DMS 273 (cell line): ENCODE results near the gene PUS3.

Experiments used
- DNase-seq: peaks from one replicate; lab custom pipeline; 2025; ENCODE audit not compliant: unreplicated experiment; lab: John Stamatoyannopoulos, UW

Gene PUS3

DNA sequence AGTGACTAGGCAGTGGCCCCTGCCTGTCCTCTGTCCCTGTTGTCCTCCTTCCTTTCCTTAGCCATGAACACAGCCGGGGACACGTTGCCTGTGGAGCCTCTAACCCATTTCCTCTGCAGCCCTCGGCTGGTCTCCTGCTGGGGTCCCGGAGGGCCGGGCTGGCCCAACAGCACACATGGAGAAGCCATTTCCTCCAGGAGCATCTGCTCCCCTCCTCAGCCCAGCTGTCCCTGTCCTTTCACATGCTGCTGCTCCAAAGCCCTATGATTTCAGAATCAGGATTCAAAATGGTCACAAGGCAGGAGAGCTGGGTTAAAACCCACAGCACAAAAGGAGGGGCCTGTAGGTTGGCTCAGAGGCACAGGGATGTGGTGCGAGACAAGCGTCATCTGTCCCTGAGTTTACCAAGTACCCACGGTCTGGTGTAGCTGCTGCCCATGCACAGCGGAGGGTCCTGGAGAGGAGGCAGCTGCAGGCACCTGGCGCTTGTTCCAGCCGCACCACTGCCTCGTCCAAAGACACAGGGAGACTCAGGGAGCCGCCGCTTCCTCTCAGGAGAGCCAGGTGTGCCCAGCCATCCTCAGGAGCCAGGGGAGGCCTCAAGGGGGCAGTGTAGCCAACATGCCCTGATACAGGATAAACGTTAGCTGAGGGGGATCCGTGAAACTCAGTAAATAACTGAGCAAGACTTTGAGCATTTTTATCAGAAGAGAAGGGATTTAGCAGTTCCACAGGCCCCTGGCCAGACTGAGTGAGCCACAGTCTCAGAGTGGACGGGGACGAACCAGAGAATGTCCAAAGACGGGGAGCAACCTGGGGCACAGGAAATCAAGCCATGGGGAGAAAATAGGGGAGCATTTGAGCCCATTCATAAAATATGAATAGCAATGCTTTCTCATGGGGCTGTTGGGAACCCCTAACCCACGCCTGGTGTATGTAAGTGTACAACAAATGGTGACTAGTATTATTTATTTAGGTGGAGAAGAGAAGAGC, 38.9 kb upstream of the PUS3 start:
- peak; percentile 81 for DNase-seq

DNA sequence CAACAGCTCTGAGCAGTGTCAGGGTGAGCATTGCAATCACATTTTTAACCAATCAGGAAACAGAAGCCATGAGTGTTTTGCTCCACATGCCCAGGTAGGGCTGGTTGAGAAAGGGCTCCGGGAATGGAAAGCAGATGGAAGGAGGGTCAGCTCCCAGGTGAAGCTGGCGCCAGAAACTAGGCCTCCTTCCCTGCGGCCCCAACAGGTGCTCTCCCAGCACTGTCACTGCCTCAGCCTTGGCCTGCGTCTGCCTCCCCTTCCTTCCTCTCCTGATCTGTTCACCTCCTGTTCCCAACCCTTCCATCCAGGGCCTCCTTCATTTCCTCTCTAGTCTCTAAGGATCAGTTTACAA, 38.2 kb upstream of the PUS3 start:
- DNase-seq = no peak

DNA sequence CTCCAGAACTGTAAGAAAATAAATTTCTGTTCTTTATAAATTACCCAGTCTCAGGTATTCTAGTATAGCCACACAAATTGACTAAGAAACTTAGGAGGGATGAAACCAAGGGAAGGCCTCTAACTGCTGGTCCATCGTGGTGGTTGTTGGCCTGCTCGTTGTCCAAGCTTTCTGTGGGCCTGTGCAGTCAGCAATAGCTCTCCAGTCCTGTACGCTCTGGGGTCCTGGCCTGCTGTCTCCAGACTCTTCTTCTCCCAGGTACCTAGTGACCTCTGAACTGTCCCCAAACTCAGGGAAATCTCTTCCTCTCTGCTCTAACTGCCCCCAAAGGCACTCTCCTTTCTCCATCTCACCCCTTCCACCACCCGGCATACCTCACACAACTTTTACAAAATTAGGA, 37.1 kb upstream of the PUS3 start:
- no peak for DNase-seq

DNA sequence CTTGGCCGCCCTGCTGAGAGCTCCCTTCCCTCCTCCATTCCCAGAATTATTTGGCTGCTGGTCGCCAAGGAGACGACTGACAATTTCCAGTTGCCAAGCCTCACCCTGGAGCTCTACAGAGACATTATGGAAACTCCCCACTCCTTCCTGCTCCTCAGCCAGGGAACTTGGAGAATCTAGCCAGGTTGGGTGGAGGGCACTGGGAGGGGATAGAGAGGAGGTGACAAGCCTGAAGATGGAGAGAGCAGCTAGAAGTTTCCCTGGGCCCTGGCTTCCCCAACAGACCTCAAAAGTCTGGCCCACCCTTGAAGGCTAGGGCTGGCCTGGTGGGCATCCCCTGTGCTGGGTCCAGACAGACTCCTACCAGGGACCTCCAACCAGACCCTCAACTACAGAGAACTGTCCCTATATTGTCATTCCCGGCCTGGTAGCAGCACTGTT, 36.1 kb upstream of the PUS3 start:
- peak; percentile 20 for DNase-seq

DNA sequence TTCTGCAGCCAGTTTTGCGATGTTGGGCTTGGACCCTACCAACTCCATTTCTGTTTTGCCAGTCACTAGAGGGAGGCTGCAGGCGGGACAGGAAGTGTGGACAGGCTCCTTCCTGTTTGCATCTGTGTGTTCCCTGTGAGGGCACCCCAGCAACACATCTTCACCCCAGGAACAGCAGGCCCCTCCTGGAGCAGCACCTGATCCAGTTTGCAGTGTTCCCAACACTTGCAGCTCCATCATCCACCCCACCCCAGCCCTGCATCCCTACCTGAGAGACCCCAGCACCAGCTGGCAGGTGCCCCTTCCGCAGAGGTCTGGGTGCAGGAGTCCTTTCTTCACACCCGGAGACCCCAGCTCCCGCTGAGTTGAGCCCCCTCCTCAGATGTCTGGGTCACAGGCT, 35.4 kb upstream of the PUS3 start:
- no peak for DNase-seq

DNA sequence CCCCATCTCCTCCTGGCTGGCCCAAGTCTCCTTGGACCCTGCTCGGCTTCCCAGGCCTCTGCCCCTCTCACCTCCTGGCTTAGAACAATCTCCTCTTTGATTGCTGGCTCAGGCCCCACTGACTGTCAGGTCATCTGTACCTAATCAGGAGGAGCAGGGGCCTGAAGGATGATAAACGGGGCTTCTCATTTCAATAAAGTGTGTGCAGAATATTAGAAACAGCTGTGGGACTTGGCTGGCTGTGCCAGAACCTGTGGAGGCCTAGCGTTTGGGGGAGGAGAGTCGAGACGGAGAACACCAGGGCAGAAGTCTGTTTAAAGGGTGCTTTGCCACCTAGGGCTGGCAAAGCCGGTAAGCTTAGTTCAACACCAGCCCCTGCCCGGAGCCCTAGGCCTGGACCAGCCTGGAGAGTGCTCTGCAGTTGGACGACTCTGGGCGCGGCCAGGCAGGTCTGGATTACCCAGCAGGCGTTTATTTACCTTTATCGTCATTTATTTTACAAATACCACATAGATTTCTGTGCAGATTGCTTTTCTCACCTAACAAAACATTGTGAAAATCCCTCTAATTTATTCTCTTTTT, 32.7 kb upstream of the PUS3 start:
- DNase-seq = peak; percentile 18

DNA sequence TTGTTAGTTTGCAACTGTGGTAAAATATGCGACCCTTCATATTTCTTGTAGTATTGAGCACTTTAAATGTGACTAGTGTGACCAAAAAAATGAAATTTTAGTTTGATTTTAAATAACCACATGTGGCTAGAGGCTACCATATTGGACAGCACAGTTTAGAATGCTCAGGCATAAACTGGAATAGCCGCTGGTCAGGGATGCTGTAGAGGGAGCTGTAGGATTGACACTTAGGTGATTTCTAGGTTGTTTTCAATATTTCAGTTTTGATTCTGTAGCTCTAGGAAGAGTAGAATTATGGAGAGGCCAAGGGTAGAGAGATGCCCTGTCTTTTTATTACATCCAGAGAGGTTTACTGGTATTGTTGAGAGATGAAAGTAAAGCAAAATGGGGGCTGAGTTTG, 32.0 kb upstream of the PUS3 start:
- DNase-seq = no peak

DNA sequence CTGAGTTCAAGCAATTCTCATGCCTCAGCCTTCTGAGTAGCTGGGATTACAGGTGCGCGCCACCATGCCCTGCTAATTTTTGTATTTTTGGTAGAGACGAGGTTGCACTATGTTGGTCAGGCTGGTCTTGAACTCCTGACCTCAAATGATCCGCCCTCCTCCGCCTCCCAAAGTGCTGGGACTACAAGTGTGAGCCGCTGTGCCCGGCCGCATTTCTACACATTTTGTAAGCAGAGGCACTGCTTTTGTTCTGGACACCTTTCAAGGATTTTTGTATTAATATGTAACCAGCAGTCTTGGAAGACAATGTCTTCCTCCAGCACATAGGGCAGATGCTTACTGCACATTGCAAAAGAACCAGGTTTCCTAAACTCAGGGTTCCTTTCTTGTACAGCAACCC, 31.5 kb upstream of the PUS3 start:
- DNase-seq = no peak

DNA sequence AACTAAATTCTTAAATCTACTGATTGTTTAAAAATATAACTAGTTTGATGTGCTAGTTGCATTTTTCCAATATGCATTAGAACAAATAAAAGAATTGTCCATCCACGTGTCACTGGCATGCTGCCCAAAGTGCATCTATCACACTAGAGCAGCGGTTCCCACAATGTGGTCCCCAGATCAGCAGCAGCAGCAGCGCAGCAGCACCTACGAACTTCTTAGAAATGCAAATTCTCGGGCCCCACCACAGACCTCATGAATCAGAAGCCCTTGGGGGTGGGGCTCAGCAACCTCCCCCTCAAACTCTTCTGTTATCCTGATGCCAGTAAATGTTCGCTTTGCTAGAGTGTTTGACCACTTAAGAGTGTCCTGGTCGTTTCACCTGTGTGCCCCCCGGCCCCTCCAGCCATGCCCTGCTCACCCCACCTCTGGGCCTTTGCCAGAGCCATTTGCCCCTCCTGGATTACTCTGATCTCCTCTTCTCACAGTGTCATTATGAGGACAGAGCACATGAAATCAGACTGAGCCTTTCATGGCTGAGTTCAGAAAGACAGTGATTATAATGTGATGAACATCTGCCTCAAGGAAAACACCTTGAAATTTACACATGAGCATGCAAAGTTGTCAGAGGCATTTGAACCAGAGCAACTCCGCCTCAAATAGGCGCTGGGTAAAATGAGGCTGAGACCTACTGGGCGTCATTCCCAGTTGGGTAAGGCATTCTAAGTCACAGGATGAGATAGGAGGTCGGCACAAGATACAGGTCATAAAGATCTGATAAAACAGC, 30.2 kb upstream of the PUS3 start:
- DNase-seq = no peak

DNA sequence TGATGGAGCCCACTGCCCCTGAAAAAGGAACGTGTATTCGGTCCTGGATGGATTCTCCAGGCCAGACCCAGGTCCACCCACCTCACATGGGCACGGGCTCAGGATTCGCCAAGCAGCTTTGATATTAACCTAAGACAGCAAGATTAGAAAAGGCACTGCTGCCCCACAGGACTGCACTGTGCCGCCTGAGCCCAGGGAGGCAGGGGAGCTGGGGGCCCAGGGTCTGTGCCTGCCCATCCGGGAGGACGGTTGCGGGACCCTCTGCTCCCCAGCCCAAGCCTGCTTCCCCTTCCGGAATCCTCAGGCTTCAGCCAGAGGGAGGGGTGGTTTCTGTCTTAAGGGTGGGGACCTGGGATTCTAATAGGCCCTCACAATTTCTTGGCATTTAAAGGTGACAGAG, 29.3 kb upstream of the PUS3 start:
- no peak for DNase-seq

DNA sequence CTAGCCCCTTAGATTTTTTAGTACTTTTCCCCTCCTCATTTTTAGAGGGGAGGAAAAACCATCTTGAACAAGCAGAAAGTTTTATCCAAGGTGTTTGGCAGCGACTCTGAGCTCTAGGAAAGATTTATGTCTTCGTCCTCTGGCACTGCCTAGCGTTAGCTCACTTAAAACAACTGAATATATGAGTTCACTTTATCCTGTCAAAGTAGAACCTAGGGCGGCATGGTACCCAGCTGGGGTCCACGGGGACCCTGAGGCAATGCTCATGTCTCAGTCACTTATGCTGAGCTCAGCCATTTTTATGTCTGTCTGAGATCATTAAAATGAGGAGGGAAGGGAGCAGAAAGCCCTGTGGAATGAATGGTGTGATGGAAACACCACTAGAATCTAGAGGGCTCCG, 28.7 kb upstream of the PUS3 start:
- no peak for DNase-seq

DNA sequence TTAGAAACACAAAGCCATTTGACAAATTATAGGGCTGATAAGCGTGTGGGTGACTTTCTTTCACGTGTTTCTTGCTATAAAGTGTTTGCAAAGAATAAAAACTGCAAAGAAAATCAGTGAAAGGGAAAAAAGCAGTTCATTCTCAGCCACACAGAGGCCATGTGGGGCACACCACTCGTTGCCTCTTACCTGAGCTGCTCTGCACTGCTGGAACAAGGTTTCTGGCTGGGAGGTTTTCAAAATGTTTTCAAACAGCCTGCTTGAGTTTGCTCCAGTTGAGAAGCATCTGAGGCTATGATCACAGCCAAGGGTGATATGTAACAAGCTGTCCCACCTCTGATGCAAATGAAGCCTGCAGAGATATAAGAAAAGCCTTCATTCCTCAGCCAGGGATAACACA, 28.1 kb upstream of the PUS3 start:
- DNase-seq = no peak

DNA sequence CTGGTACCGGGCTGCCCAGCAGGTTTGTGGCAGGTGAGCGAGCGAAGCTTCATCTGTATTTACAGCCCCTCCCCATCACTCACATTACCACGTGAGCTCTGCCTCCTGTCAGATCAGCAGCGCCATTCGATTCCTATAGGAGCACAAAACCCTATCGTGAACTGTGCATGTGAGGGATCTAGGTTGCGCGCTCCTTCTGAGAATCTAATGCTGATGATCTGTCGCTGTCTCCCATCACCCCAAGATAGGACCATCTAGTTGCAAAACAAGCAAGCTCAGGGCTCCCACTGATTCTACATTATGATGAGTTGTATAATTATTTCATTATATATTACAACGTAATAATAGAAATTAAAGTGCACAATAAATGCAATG, 27.1 kb upstream of the PUS3 start:
- no peak for DNase-seq

DNA sequence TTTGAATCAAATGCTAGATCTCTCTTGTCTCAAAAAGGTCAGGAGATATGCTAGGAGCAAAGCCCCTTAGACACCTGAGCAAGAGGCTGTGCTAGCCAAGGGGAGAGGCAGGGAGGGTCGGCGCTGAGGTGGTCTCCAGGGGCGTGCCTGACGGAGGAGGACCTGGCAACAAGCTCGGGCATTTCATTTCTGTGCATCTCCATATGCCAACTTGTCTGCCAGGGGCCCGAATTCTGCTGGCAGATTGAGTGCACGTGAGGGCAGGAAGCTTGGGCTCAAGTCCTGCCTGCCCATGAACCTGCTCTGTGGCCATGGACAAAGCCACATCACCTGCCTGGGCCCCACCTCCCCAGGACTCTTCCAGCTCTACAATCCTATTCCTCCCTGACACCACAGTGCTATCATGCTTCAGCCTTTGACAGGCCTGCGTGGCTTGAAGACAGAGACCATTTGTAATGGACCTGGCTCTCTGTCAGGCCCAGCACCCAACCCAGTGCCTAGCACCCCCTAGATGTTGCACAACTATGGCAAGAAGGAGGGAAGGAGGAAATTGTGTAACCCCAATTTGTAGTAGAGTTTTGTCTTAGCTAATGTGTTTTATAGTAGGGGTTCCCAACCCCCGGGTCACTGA, 26.6 kb upstream of the PUS3 start:
- no peak for DNase-seq

DNA sequence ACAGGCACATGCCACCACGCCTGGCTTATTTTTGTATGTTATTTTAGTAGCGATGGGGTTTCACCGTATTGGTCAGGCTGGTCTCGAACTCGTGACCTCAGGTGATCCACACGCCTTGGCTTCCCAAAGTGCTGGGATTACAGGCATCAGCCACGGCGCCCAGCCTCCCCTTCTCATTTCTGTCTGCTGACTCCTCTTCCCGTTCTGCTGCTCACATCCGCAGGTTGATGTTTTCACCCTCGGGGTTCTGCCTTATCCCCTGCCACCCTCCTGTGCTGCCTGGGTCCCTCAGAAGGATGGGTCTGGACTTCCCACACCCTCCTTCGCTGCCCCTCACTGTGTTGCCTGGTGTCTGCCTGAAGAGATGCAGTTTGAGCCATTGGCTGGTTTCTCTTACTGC, 23.7 kb upstream of the PUS3 start:
- DNase-seq = no peak

DNA sequence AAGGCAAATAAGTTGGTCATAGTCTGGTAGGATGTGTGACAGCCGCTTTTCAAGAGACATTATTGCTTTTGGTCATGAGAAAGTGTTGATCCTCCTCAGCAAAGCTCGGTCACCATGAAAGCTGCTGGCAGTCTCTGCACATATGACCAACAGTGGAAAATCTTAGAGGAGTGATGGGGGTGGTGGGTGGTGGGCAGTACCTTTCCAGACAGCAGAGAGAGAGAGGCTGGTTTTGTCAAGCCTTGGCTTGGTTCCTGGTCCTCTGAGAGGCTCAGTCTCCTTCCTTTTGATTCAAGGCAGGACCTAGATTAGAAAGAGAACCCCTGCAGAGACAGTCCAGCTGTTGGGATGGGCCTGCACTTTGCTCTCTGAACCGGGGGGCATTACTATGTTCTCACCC, 22.8 kb upstream of the PUS3 start:
- DNase-seq = no peak

DNA sequence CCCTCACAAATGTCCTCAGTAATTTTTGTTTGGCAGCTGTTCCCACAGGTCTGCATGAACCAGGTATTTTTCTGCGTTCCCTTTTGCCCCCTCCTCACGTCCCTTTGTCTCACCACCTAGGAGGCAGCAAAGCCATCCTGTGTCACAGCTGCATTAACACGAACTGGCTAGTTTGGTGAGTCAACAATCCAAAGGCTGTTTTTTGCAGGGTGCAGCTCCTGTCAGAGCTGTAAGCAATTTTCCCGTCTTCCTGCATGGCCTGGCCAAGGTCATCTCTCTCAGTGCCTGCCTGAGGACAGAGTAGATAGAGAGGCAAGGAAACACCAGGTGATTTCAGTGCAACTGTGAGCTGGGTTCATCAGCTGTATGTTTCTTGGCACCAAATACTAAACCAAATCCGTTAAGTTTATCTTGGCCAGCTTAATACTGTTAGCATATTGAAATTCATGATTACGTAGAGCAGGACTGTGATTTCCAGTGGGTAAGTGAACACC, 22.3 kb upstream of the PUS3 start:
- DNase-seq = no peak

DNA sequence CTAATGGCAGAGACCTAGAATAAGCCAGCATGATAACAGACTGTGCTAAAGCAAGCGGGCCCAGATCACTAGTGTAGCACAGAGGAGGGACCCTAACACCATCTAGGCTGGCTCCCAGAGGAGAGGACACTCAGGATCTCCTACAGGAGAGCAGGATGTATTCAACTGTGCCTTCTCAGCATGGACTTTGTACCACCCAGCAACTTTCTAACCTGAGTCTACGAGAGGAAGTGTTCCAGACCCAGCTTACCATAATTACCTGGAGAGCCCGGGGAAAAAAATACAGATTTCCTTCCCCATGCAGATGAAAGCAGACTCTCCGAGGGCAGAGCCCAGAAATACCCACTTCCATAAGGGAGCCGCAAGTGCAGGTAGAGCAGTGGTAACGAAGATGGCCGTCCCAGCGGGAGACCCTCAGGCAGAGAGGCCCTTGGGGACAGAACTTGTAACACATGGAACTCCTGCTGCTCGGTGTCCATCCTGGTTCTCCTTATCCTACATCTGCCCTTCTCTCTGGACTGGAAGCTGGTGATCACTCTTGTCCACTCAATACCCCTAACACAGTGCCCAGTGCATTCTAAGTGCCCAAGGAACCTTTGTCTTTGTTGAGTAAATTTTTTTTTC, 21.5 kb upstream of the PUS3 start:
- no peak for DNase-seq

DNA sequence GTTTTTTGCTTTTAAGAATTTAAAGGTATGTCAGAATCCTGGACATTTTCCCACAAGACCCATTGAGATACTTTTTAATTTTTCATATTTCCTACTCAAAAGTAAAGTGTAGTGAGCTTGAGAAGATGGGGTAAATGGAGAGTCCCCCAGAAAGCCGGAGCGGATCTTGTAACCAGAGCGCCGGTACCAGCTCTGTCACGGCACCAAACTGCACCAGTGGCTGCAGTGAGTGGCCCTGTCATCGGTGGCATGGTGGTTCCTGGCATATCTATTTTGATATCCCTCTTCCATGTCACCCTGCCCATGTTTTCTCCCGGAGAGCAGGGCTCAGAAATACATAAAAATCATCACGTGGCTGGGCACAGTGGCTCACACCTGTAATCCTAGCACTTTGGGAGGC, 20.6 kb upstream of the PUS3 start:
- DNase-seq = no peak

DNA sequence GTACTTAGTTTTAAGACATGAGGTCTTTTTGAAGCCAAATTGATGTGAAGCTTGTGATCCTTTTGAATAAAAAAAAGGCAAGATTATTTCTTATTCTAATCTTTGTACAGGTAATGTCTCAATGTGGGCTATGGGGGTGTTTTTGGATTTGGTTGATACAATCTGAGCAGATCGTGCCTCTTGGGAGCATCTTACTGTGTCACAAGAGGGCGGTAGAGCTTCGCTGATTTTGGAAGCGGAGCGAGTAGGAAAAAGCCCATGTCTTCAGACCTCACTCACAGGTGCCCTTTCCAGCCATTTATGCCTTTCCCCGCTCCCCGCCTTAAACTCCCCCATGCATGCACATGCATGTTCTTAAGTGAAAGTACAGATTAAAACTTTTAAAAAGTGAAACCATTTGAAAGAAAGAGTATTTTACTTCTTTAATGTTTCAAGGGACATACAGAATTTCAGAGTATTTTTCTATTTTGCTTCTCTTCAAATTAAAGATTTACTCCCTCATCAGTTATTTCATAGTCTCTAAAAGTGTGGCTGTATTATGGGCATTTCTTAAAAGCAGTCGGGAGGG, 20.1 kb upstream of the PUS3 start:
- DNase-seq = peak; percentile 86

DNA sequence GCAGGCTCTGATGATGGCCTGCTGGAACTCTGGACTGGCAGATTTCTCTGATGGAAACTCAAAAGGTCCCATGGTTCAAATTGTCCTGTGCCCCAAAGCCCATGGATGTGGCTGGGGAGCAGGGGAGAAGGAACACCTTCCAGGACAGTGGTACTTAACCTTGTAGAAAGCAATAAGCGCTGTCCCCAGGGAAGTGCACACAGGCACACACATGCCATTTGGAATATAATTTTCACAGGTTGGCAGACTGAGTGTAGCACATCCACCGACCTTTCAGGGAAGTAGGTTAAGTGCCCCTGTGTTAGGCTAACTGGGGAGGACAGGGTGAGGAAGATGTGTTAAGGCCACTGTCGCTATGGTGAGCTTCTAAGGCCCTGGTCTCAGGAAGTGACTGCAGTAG, 19.1 kb upstream of the PUS3 start:
- DNase-seq = no peak
